ENCODE measurements around the gene SLC3A2.

The SLC3A2 gene

DNA sequence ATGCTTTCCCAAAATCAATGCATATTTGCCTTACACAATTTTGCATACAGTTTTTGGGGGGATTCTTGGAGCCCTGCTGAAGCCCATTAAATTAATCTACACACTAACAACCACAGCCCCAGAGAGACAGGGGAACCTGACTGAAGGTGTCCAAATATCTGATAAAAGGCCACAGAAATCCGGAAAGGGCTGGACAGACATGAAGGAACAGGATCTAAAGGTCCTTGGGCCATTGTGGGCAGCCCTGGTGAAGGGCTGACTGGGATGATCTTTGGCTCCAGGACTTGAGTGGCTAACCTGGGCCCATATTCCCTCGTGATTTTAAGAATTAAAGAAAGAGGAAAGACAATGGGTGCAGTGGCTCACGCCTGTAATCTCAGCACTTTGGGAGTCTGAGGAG lies 34.5 kb upstream of the SLC3A2 start:
- FAIRE-seq (no peak), DNase-seq (ENCODE audit: insufficient read length, low spot score) (no peak)
- TF ChIP-seq CTCF (IDR thresholded peaks at IDR 0.05; ENCODE audit: insufficient read depth, missing control alignments), result no peak

- FAIRE-seq (no peak), DNase-seq (ENCODE audit: insufficient read length, low spot score) (no peak)
- no peak for TF ChIP-seq CTCF (IDR thresholded peaks at IDR 0.05; ENCODE audit: insufficient read depth, missing control alignments)
These were observed 32.9 kb upstream of the SLC3A2 start for GRCh38 chr11:62847767-62848314.

GRCh38 chr11:62850911-62851806 lies 29.5 kb upstream of the SLC3A2 start:
- no peak for TF ChIP-seq CTCF (IDR thresholded peaks at IDR 0.05; ENCODE audit: insufficient read depth, missing control alignments)
- DNase-seq (ENCODE audit: insufficient read length, low spot score) (no peak), FAIRE-seq (no peak)

DNA sequence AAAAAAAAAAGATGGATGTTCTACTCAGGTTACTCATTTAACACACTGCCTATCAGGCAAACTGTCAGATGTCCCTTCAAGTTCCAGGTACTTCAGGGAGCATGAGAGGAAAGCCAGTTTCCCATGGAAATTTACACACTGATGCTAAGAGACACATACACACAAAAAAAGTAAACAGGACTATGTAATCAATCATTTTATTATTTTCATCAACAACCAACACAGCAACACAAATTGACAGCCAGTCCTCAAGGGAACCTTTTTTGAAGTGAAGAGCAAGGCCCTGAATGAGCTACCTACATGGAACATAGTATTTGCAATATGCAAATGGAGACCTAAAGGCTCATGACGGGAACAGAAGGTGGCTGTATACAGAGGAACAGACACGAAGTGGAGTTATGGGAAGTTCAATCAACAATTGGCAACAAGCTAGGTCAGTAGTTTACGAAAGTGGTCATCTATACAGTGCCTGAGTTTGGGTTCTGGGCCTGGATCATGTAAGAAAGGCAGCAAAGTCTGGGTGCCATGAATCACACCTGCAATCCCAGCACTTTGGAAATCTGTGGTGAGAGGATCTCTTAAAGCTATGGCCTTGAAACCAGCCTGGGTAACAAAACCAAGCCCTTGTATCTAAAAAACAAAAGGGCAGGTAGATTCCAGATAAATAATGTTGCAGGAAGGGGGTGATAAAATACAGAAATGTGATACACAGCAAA lies 28.7 kb upstream of the SLC3A2 start:
- DNase-seq (ENCODE audit: insufficient read length, low spot score) (no peak), FAIRE-seq (no peak)
- no peak for TF ChIP-seq CTCF (IDR thresholded peaks at IDR 0.05; ENCODE audit: insufficient read depth, missing control alignments)

DNA sequence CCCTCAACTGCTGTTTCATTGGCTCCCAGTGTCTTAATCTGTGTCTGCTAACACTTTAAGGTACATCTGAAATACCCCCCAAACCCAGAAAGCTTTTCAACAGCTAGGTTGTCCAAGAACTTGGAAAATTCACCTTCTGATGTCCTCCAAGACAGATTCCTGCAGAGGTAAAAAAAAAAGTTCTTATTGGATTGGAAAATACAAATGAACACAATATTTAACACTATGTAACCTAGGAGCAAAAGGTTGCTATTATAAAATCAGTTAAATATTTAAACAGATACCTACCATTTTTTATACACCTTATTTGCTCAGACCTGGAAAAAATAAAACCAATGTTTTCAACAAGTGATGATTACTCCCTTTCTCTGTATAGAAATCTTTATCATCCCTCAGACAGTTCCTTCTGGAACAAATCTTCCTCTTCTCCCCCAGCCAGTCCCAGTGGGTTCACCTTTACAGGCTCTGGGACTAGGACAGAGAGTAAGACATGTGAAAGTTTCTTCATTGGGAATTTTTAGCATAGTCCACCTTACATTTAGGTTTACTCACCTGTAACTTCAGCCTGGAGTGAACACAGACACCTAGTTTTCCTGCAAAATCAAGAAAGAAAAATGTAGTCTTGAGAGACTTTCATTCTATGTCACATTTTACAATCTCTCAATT lies 28.0 kb upstream of the SLC3A2 start:
- DNase-seq (ENCODE audit: insufficient read length, low spot score) (no peak), FAIRE-seq (no peak)
- no peak for TF ChIP-seq CTCF (IDR thresholded peaks at IDR 0.05; ENCODE audit: insufficient read depth, missing control alignments)

GRCh38 chr11:62853279-62853965 lies 27.3 kb upstream of the SLC3A2 start:
- FAIRE-seq (no peak), DNase-seq (ENCODE audit: insufficient read length, low spot score) (no peak)
- TF ChIP-seq CTCF (IDR thresholded peaks at IDR 0.05; ENCODE audit: insufficient read depth, missing control alignments), result no peak
